ENCODE measurements around the gene PRKCG. TPM values are rescaled to one million over a fixed set of nuclear protein-coding genes. Genes with fewer than 3 reads are reported as not detected.

Gene PRKCG
- total RNA-seq, 1 experiment from 2014 or later, result 1.7 TPM

DNA sequence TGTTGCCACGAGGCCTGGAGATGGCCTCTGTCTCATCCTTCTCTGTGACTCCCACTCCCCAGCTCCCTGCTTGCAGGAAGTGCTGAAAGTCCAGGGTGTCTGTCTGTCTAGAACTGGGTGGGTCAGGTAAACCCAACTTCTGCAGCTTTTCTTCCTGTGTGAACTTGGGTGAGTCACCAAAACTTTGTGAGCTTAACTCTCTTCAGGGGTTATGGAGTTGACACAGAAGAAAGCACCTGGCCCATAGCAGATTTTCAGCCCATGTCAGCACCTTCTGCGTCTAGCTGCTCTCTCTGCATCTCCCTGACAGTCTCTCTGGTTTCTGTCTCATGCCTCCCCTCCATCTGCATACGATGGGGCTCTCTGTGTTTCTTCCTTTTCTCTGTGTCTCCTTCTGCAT is 22.9 kb downstream of the PRKCG start:
- no peaks in the 10 kb centered on the region for H3K4me1 Mint-ChIP-seq (ENCODE audit: low read depth, unreplicated experiment)
- Histone ChIP-seq H3K4me3 (ENCODE audit: low read depth, low read length) (no peak overlapping the region), H3K9me3 (no peaks in the 10 kb centered on the region), H3K27me3 (replicated peaks; ENCODE audit: control insufficient read depth, insufficient read depth, low read length) (no peaks in the 10 kb centered on the region), H3K36me3 (ENCODE audit: control insufficient read depth, insufficient read depth, low read length) (no peaks in the 10 kb centered on the region), H3K4me1 (no peaks in the 10 kb centered on the region)
- no peaks in the 10 kb centered on the region for H3K36me3 Mint-ChIP-seq (ENCODE audit: insufficient read depth, unreplicated experiment)
- POLR2A ChIA-PET, result no interaction called here
- no TSS peak for BruUV-seq (replicated peaks)
- no peak overlapping the region for H3K4me3 Mint-ChIP-seq (ENCODE audit: unreplicated experiment)
- TF ChIP-seq, protein P1, sequence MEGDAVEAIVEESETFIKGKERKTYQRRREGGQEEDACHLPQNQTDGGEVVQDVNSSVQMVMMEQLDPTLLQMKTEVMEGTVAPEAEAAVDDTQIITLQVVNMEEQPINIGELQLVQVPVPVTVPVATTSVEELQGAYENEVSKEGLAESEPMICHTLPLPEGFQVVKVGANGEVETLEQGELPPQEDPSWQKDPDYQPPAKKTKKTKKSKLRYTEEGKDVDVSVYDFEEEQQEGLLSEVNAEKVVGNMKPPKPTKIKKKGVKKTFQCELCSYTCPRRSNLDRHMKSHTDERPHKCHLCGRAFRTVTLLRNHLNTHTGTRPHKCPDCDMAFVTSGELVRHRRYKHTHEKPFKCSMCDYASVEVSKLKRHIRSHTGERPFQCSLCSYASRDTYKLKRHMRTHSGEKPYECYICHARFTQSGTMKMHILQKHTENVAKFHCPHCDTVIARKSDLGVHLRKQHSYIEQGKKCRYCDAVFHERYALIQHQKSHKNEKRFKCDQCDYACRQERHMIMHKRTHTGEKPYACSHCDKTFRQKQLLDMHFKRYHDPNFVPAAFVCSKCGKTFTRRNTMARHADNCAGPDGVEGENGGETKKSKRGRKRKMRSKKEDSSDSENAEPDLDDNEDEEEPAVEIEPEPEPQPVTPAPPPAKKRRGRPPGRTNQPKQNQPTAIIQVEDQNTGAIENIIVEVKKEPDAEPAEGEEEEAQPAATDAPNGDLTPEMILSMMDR (IDR thresholded peaks at IDR 0.05; ENCODE audit: insufficient read depth in 1 of 2, low read depth in 1 of 2, low read length in 1 of 2, severe bottlenecking in 1 of 2, unreplicated experiment in 1 of 2), result no peak
- peaks cover 17% of the 10 kb centered on the region for H3K27me3 Mint-ChIP-seq (ENCODE audit: insufficient read depth, unreplicated experiment)
- no peak overlapping the region for H3K27ac Mint-ChIP-seq (ENCODE audit: unreplicated experiment)
- intact Hi-C loops (cut with micrococcal nuclease; ENCODE audit: unreplicated experiment), result no loop called here
- no peak for DNase-seq
- CTCF ChIA-PET, result no interaction called here
- peaks cover 10% of the 10 kb centered on the region for H3K9me3 Mint-ChIP-seq (ENCODE audit: unreplicated experiment)

DNA sequence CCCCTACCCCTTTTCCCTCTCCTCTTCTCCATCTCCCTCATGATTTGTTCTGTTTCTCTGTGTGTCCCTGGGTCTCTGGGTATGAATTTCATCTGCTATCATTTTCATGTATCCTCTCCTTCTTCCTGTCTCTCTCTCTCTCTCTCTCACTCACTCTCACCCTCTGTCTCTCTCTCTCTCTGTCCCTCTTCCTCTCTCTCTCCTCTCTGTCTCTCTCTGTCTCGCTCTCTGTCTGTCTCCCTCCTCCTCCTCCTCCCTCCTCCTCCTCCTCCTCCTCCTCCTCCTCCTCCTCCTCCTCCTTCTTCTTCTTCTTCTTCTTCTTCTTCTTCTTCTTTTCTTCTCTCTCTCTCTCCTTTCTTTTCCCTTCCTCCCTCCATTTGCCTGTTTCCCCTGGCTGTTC is 23.8 kb downstream of the PRKCG start:
- no TSS peak for BruUV-seq (replicated peaks)
- Histone ChIP-seq H3K4me3 (ENCODE audit: low read depth, low read length) (no peak overlapping the region), H3K27me3 (replicated peaks; ENCODE audit: control insufficient read depth, insufficient read depth, low read length) (no peaks in the 10 kb centered on the region), H3K36me3 (ENCODE audit: control insufficient read depth, insufficient read depth, low read length) (no peaks in the 10 kb centered on the region), H3K4me1 (no peaks in the 10 kb centered on the region), H3K9me3 (no peaks in the 10 kb centered on the region)
- TF ChIP-seq, protein P1 (IDR thresholded peaks at IDR 0.05; ENCODE audit: insufficient read depth in 1 of 2, low read depth in 1 of 2, low read length in 1 of 2, severe bottlenecking in 1 of 2, unreplicated experiment in 1 of 2), result no peak
- H3K27ac Mint-ChIP-seq (ENCODE audit: unreplicated experiment), result no peak overlapping the region
- intact Hi-C loops (cut with micrococcal nuclease; ENCODE audit: unreplicated experiment), result no loop called here
- ChIA-PET CTCF (no interaction called here), POLR2A (no interaction called here)
- DNase-seq, result no peak
- H3K27me3 Mint-ChIP-seq (ENCODE audit: insufficient read depth, unreplicated experiment), result peaks cover 25% of the 10 kb centered on the region
- no peaks in the 10 kb centered on the region for H3K4me1 Mint-ChIP-seq (ENCODE audit: low read depth, unreplicated experiment)
- no peaks in the 10 kb centered on the region for H3K36me3 Mint-ChIP-seq (ENCODE audit: insufficient read depth, unreplicated experiment)
- H3K9me3 Mint-ChIP-seq (ENCODE audit: unreplicated experiment), result peaks cover 10% of the 10 kb centered on the region
- H3K4me3 Mint-ChIP-seq (ENCODE audit: unreplicated experiment), result no peak overlapping the region

DNA sequence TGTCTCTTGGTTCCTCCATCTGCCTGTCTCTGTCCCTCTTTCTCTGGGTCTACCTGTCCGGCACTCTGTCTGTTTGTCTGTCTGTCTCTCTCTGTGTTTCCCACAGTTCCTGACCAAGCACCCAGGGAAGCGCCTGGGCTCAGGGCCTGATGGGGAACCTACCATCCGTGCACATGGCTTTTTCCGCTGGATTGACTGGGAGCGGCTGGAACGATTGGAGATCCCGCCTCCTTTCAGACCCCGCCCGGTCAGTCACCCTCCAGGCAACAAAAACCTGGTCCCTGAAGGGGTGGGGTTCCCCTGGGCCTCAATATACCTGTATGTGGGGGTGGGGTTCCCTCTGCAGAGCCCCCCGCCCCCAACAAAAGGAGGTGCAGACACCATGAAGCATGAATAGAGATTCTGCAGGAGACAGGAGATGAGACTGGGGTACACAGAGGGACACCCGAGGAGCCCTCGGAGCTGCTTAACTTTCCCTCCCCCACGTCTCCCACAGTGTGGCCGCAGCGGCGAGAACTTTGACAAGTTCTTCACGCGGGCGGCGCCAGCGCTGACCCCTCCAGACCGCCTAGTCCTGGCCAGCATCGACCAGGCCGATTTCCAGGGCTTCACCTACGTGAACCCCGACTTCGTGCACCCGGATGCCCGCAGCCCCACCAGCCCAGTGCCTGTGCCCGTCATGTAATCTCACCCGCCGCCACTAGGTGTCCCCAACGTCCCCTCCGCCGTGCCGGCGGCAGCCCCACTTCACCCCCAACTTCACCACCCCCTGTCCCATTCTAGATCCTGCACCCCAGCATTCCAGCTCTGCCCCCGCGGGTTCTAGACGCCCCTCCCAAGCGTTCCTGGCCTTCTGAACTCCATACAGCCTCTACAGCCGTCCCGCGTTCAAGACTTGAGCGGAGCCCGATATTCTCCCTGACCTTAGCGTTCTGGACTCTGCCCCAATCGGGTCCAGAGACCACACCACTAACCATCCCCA is 24.5 kb downstream of the PRKCG start:
- H3K9me3 Mint-ChIP-seq (ENCODE audit: unreplicated experiment), result peaks cover 10% of the 10 kb centered on the region
- Histone ChIP-seq H3K4me1 (no peaks in the 10 kb centered on the region), H3K27me3 (replicated peaks; ENCODE audit: control insufficient read depth, insufficient read depth, low read length) (no peaks in the 10 kb centered on the region), H3K9me3 (no peaks in the 10 kb centered on the region), H3K4me3 (ENCODE audit: low read depth, low read length) (no peak overlapping the region), H3K36me3 (ENCODE audit: control insufficient read depth, insufficient read depth, low read length) (no peaks in the 10 kb centered on the region)
- POLR2A ChIA-PET, result no interaction called here
- peak in 1 of 2 experiments; percentile 32 for DNase-seq
- CTCF ChIA-PET, result no interaction called here
- H3K4me3 Mint-ChIP-seq (ENCODE audit: unreplicated experiment), result no peak overlapping the region
- intact Hi-C loops (cut with micrococcal nuclease; ENCODE audit: unreplicated experiment), result no loop called here
- no peaks in the 10 kb centered on the region for H3K36me3 Mint-ChIP-seq (ENCODE audit: insufficient read depth, unreplicated experiment)
- peaks cover 28% of the 10 kb centered on the region for H3K27me3 Mint-ChIP-seq (ENCODE audit: insufficient read depth, unreplicated experiment)
- no TSS peak for BruUV-seq (replicated peaks)
- TF ChIP-seq, protein P1 (IDR thresholded peaks at IDR 0.05; ENCODE audit: insufficient read depth in 1 of 2, low read depth in 1 of 2, low read length in 1 of 2, severe bottlenecking in 1 of 2, unreplicated experiment in 1 of 2), result peak in 1 of 2 experiments; percentile 38
- no peak overlapping the region for H3K27ac Mint-ChIP-seq (ENCODE audit: unreplicated experiment)
- no peaks in the 10 kb centered on the region for H3K4me1 Mint-ChIP-seq (ENCODE audit: low read depth, unreplicated experiment)

All from Caco-2 (cell line).